SH-SY5Y (cell line): ENCODE data around the gene USHBP1.

Source experiments
- GATA2 ChIP-seq: IDR thresholded peaks from 2 replicates; pipeline ENCODE4 v1.6.1; 2011; ENCODE audit warnings: mild to moderate bottlenecking, low read depth, low read length
- GATA3 ChIP-seq: IDR thresholded peaks from 2 replicates; pipeline ENCODE4 v1.6.1; 2011; ENCODE audit warnings: low read depth, mild to moderate bottlenecking, low read length, moderate library complexity

DNA sequence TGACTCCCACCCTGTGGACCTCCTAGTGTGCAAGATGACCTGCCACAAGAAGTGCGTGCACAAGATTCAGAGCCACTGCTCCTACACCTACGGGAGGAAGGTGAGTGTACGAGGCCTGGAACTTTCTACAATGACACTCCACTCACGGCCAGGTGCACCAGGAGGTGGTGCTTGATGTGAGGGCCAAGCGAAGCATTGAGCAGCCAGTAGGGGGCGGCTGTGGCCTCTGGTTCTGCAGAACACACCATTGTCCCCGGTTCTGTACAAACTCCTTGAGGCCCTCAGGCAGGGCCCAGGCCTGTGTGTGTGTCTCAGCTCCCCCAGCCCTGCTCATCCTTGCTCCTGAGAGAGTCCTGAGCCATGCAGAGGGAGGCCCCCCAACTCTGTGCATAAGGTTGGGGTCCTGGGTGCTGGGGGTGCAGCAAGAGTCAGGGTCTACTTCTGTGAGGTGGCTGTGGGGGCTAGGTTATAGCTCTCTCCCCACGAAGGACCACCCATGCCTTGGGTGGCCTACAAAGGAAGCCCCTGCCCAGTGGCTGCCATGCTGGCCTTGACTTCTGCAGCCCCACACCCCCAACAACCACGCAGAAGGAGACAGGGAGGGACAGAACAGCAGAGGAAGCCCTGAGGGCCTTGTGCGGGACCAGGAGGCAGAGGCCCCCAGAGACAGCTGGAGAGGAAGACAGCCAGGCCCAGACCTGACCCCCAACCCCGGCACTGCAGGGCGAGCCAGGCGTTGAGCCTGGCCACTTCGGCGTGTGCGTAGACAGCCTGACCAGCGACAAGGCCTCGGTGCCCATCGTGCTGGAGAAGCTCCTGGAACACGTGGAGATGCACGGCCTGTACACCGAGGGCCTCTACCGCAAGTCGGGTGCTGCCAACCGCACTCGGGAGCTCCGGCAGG lies 59.1 kb downstream of the USHBP1 start:
- TF ChIP-seq GATA3 (no peak), GATA2 (no peak)
